ENCODE data around the gene DISP2.

Gene DISP2

GRCh38 chr15:40325700-40326099, 32.3 kb upstream of the DISP2 start:
- no peak for DNase-seq (ENCODE audit: low read depth, low spot score)

DNA sequence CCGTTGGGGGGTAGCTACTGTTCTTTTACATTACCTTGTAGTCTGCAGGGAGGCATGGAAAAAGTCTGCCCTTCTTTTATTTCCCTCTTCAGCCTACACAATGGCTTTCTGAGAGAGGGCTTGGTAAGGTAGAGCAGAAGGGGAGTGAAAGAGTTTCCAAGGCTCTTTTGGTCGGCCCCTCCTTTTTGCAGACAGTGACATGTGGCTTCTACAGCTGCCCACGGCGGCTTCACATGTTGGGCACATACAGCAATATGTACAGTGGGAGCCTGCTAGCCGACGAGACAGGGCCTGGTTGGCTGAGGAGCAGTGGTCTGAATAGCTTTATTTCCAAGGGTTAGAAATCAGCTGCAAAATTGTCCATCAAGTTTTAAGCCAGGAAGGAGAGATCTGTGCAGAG, 30.6 kb upstream of the DISP2 start:
- no peak for DNase-seq (ENCODE audit: low read depth, low spot score)

GRCh38 chr15:40328176-40328575, 29.8 kb upstream of the DISP2 start:
- DNase-seq (ENCODE audit: low read depth, low spot score): no peak

DNA sequence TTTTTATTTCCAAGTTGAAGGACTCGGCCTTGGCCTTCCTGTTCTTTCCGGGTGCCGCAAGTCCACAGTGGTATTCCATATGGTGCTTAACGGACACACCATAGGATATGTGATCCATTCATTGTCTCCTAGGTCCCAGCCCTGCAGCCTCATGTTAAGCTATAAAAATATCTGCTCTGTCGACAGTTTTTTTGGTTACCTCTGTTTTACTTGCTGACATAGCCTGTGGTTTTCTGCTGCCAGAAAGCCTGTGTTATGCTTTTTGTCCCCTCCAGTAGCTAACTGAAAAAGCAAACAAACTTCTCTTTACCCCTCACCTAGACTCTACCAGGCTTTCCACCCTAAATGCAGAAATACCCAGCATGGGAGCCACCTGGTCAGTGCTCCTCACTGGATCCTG, 29.3 kb upstream of the DISP2 start:
- DNase-seq (ENCODE audit: low read depth, low spot score): no peak

DNA sequence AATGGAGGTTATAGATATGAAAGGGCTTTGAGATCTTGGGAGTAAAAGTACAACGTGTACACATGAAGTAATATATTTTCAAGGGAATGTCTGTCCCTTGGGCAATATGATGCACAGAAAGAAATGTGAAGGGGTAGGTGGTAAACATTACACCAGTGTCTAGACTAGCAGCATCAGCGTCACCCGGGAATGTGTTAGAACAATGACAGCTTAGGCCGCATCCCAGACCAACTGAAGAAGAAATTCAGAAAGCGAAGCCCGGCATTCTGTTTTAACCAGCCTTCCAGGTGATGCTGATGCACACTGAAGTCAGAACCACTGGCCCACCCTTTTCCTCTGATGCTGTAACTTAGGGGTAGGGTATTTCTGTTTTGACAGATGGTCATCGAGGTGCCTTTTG, 28.2 kb upstream of the DISP2 start:
- DNase-seq (ENCODE audit: low read depth, low spot score): no peak

DNA sequence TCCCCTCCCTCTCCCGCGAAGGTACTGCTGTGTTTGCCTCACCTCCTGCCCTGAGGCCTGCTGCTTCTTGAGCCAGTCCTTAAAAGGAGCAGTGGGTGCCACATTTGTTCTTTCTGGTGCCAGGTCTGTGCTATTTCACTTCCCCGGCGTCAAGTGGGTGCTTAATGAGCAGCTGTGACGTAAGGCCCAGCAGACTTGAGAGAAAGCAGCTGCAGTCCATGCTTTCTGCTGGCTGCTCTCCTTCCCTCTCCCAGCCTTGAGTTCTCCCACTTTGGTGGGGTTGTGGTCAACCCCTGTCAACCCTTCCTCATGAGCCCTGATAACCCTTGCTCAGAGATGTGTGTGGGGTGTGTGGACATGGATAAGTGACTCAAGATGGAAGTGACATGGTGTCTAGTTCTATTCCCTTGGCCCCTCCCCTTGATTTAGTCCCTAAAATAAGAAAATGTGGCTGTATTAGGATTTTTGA, 27.6 kb upstream of the DISP2 start:
- no peak for DNase-seq (ENCODE audit: low read depth, low spot score)

DNA sequence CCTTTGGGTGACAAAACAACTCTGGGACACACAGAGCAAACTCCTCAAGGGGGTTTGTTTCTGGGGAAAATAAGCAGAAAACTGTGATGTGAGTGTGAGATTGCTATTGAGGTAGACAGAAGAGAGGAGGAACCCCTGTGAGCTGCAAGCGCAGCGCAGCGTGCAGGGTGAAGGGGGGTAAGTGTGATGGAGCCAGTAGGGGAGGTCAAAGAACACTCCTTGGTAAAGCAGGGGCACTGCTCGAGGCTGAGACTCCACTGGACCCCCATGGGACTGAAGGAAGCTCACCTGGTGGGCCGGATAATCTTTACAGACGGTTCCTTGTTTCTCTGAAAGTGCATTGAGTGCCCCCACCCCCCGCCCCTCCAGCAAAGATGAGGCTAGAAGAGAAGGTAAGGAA, 27.0 kb upstream of the DISP2 start:
- DNase-seq (ENCODE audit: low read depth, low spot score): no peak

GRCh38 chr15:40331637-40332036, 26.4 kb upstream of the DISP2 start:
- no peak for DNase-seq (ENCODE audit: low read depth, low spot score)

DNA sequence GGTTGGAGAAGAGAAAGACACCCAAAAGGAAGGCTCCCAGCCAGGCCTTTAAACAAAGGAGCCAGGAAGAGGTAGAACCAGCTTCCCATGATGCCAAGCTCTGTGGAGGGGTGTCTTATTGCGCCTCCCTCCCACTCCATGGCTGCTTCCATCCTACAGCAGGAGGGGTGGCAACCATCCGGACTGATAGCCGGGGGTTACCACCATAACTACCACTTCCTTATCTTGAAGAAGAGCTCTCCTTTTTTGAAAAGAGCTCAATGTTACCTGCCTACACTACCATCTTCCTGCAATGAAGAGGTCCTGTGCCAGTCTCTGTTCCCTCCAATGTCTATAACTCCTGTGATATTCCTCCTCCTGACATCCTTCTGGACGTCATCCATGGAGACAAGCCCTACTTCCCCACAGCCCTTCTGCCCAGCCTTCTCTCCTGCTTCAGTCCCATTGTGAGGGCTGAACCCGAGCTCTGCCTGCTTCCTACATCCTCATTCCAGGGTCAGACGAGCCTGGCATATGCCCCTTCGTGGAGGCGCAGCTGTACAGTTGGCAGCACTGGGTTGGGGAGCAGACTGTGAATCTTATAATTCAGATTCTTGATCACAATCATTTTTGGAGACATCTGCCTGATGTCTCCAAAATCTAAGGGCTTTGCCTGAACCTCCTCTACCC, 25.8 kb upstream of the DISP2 start:
- no peak for DNase-seq (ENCODE audit: low read depth, low spot score)

DNA sequence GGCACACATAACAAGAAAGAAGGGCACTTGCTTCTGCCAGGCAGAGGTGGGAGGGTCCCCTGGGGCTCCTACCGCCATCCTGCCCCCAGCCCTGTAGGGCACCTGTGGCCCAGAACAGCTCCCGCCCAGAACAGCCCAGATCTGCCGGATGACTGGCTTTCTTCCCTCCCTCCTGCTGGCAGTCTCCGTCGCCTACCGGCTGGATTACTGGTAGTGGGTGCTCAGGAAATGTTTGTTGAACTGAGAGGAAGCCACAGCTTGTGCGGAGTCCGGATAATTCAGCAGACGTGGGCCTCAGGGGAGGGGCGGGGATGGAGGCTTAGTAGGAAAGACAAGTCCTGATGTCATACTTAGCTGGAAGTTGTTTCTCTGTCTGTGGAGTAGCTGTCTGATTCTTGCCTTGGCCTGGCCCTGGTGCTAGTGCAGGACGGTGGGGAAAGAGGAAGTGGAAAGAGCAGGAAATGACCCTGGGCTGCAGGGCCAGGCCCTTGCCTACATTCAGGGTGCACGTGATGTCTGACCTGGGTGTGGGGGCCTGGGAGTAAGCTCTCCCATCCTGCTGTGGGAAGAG, 24.0 kb upstream of the DISP2 start:
- peak; percentile 60 for DNase-seq (ENCODE audit: low read depth, low spot score)

DNA sequence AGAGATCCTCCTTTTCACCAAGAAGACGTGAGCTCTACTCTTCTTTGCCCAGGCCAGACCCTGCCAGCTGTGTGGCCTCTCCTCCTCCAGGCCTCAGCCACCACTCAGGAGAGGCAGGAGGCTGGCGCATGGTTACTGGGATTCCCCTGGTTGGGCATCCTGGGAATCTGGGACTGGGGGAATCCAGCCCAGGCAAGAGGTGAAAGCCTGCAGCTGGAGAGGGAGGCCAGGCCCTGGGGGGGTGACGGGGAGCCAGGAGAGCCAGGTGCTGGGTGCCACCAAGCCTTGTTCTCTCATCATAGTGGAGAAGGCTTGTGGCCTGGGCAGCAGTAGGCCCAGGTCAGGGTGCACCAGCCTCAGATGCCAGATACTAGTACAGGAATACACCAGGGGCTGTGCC, 23.5 kb upstream of the DISP2 start:
- DNase-seq (ENCODE audit: low read depth, low spot score): no peak

DNA sequence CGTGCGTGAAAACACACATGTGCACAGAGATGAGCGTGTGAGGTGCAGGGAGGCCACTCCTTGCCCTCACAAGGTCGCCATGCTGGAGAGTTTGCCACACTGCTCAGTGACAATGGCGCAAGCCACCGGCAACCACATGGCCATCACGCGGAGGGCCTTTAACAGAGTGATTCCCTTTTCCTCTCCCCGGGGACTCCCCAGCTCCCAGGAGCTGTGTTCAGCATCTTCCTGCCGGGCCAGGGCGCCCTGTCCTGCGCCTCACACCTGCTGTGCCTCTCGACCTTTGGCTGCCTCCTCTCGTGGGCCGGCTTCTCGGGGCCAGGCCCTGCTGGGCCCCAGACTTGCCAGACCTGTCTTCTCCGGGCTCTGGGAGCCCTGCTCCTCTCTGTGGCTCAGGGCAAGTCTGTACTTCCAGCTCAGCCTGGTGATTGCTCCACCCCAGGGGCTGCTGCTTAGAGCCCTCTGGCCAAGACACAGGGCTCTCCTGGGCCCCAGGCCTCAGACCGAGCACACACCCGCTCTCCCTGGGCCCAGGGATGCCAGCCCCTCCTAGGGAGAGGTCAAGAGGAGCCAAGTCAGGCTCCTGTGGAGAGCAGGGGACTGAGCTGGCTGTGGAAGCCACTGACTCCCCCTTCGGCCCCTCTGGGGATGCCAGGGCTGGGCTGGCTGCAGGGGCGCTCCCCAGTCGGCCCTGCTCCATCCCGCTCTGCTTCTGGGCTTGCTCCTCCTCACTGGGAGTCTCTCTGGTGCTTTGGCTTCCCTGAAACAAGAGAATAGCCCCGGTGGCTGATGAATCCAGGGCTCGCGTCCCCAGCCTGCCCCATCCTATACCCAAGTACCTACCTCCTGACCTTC, 22.9 kb upstream of the DISP2 start:
- no peak for DNase-seq (ENCODE audit: low read depth, low spot score)

- DNase-seq (ENCODE audit: low read depth, low spot score): no peak
Measured at GRCh38 chr15:40335938-40336743, 21.9 kb upstream of the DISP2 start.

GRCh38 chr15:40336744-40337122, 21.3 kb upstream of the DISP2 start:
- DNase-seq (ENCODE audit: low read depth, low spot score): no peak

- DNase-seq (ENCODE audit: low read depth, low spot score): no peak
Measured at GRCh38 chr15:40337597-40337996, 20.4 kb upstream of the DISP2 start.

DNA sequence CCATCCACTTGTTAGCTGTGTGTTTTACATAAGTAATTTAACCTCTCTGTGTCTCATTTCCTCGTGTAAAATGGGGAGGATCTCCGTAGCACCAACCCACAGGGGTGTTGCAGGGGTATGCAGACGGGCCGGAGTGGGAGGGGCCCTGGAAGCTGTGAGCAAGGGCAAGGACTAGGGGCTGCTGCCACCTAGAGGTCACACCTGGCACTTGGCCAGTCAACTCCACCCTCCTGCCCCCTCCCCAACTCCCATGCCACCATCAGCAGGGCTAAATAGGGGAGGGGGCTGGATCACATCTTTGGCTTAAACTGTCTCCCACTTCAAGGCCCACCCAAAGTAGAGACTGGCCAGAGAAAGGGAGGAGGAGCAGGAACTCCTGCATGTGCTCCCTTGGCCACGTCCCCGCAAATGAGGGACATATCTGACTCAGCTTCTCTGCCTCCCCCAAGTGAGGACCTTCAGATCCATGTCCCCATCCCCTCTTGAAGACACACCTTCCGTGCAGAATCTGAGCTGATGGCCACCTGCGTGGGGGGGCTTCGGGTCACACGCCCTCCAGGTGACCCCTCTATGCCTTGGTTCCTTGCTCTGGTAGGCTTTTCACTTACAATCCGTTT, 19.9 kb upstream of the DISP2 start:
- DNase-seq (ENCODE audit: low read depth, low spot score): peak; percentile 88

- DNase-seq (ENCODE audit: low read depth, low spot score): no peak
Measured at GRCh38 chr15:40338921-40339620, 18.9 kb upstream of the DISP2 start.

DNA sequence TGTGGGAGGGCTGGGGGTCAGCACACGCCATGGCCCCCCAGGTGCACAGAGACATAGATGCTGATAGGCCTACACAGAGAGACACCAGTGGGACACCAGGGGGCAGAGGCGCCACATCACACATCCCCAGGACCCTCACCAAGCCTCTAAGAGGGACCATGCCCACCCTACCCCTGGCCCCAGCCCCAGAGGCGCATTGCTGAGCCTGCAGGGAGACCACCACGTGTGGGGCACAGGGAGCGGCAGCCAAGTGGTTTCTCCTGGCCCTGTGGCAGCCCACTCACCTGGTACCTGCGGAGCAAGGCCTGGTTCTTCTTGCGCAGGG, 18.4 kb upstream of the DISP2 start:
- DNase-seq (ENCODE audit: low read depth, low spot score): no peak

DNA sequence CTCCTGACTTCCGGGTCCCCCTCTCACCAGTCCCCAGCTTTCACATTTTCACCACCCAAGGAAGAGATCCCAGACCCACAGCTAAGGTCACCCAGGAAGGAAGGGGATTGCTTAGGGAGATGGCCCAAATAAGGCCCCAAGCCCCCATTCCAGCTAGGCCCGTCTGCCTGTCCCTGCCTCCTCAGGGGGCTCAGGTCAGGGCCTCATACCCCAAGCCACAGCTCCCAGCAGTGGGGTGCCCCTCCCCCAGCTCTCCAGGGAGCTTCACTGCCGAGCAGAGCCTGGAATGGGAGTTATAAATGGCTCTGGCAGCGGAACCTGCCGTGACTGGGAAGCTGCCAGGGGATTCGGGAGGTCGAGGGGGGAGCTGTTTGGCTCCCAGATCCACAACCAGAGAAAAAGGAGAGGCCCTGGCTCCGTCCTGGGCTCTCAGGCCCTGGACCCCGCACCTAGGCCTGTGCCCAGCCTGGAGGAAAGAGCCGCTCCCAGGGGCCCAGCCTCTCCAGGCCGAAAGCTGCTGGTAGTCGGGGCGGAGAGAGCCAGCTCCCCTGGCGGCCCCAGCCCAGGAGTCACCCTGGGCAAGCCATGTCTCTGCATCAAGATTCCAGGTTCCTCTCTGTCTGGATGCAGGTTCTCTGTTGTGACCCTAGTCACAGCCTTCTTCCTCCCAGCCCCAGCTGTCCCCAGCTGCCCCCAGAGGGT, 17.8 kb upstream of the DISP2 start:
- no peak for DNase-seq (ENCODE audit: low read depth, low spot score)

DNA sequence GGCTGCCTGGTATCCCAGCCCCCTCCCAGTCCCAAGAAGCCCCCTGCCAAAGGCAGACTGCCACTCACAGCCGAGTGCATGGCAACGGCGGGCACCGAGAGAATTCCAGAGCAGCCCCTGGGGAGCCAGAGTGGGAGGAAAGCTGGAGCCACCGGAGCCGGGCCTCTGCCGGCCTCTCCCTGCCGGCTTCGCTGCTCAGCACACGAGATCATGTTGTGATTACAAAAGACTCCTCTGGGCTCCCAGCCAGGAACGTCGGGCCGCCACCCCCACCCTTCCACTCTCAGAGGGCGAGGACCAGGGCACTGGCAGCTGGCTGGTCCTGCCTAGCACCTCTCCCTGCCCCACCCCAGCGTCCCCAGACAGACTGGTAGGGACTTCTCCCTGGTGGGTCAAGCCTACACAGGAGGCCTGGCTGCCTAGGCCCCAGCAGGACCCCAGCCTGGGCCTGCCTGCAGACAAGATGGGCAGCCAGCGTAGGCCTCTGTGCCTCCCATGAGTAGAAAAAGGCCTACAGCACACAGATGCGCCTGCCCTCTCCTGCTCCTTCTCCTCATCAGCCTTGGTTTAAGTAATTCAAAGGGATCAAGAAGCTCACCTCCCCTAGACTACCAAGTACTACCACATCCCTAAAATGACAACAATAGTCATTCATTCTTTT, 17.1 kb upstream of the DISP2 start, which contains the start of gene CCDC9B:
Gene CCDC9B, minus strand, starts transcription at position 200 of the 661 bp plus-strand sequence. Its CDS starts 120 bp downstream, at position 80.
- no peak for DNase-seq (ENCODE audit: low read depth, low spot score)

Data from ELF-1 (cell line).